Neural progenitor cell (in vitro differentiated cells): ENCODE results near the gene RIPK3. TPM values are rescaled to one million over a fixed set of nuclear protein-coding genes. Genes with fewer than 3 reads are reported as not detected.

Source experiments
- DNase-seq: peaks from one replicate; pipeline ENCODE4 v3.0.0-alpha.2; 2016; ENCODE audit warnings: low spot score
- H2AFZ ChIP-seq: fragments of 200-600 bp; sonication (generic); replicated peaks from 2 replicates; pipeline ENCODE4 v1.6.1; 2016; ENCODE audit warnings: antibody characterized with exemption
- H3F3A ChIP-seq: fragments of 200-600 bp; sonication (generic); 2 replicates; pipeline ENCODE4 v1.6.1; 2016; ENCODE audit warnings: antibody characterized with exemption, low read depth
- H3K27ac ChIP-seq: fragments of 200-600 bp; sonication (generic); 2 replicates; pipeline ENCODE4 v1.5.1; 2016; ENCODE audit warnings: mild to moderate bottlenecking
- H3K27me3 ChIP-seq: fragments of 200-600 bp; sonication (generic); 2 replicates; pipeline ENCODE4 v1.6.1; 2016; ENCODE audit warnings: mild to moderate bottlenecking, moderate library complexity
- H3K36me3 ChIP-seq: fragments of 200-600 bp; sonication (generic); 2 replicates; pipeline ENCODE4 v1.5.1; 2016
- H3K4me1 ChIP-seq: fragments of 200-600 bp; sonication (generic); 2 replicates; pipeline ENCODE4 v1.6.1; 2016; ENCODE audit warnings: mixed run types
- H3K4me2 ChIP-seq: fragments of 200-600 bp; sonication (generic); 2 replicates; pipeline ENCODE4 v1.6.1; 2016
- H3K4me3 ChIP-seq: fragments of 200-600 bp; sonication (generic); 2 replicates; pipeline ENCODE4 v1.5.1; 2016
- H3K79me2 ChIP-seq: fragments of 200-600 bp; sonication (generic); 2 replicates; pipeline ENCODE4 v1.6.1; 2016; ENCODE audit warnings: low read depth
- H3K9ac ChIP-seq: fragments of 200-600 bp; sonication (generic); 2 replicates; pipeline ENCODE4 v1.6.1; 2016
- H3K9me3 ChIP-seq: fragments of 200-600 bp; sonication (generic); 2 replicates; pipeline ENCODE4 v1.5.1; 2016; ENCODE audit warnings: low read depth
- H4K20me1 ChIP-seq: fragments of 200-600 bp; sonication (generic); 2 replicates; pipeline ENCODE4 v1.6.1; 2016; ENCODE audit warnings: low read depth
- H3K27ac Mint-ChIP-seq: 3 replicates; pipeline ENCODE4 v1.8.0; 2021; ENCODE audit warnings: mixed read lengths
- H3K27me3 Mint-ChIP-seq: 2 replicates; pipeline ENCODE4 v1.8.0; 2022; ENCODE audit warnings: low read depth, mild to moderate bottlenecking, inconsistent platforms, moderate library complexity, mixed read lengths; ENCODE audit not compliant: insufficient read depth
- H3K36me3 Mint-ChIP-seq: 3 replicates; pipeline ENCODE4 v1.8.0; 2021; ENCODE audit warnings: mixed read lengths
- H3K4me1 Mint-ChIP-seq: 3 replicates; pipeline ENCODE4 v1.8.0; 2021; ENCODE audit warnings: mixed read lengths
- H3K4me3 Mint-ChIP-seq: 3 replicates; pipeline ENCODE4 v1.8.0; 2021; ENCODE audit warnings: mild to moderate bottlenecking, moderate library complexity, mixed read lengths
- H3K9me3 Mint-ChIP-seq: 3 replicates; pipeline ENCODE4 v1.8.0; 2020; ENCODE audit warnings: mixed read lengths
- EZH2 ChIP-seq: fragments of 200-600 bp; sonication (generic); IDR thresholded peaks from 2 replicates; pipeline ENCODE4 v1.6.1; 2017; ENCODE audit warnings: antibody characterized with exemption, mild to moderate bottlenecking, moderate library complexity
- EZH2phosphoT487 ChIP-seq: fragments of 200-600 bp; sonication (generic); IDR thresholded peaks from 2 replicates; pipeline ENCODE4 v1.6.1; 2017; ENCODE audit warnings: antibody characterized with exemption
- total RNA-seq: library from RNA; depleted of rRNA; stranded (reverse); fragments of >200 nt; gene quantifications from 2 replicates; pipeline ENCODE4 v1.2.3, GENCODE V29; 2015; ENCODE audit warnings: low replicate concordance
- TF ChIP-seq, protein P1 (sequence below): fragments of 200-600 bp; sonication (generic); IDR thresholded peaks from 2 replicates; pipeline ENCODE4 v1.5.1; 2017; ENCODE audit warnings: antibody characterized with exemption, mild to moderate bottlenecking

RIPK3 gene
- total RNA-seq, 1 donor from 2014 or later: not detected

- Histone ChIP-seq H3K9ac (no peak overlapping the region), H3K27ac (no peak overlapping the region), H3K27me3 (no peaks in the 10 kb centered on the region), H3K79me2 (no peaks in the 10 kb centered on the region), H4K20me1 (no peaks in the 10 kb centered on the region), H2AFZ (no peak overlapping the region), H3K4me1 (no peaks in the 10 kb centered on the region), H3F3A (no peaks in the 10 kb centered on the region), H3K9me3 (no peaks in the 10 kb centered on the region), H3K4me2 (no peak overlapping the region), H3K4me3 (no peak overlapping the region), H3K36me3 (no peaks in the 10 kb centered on the region)
- no peak for DNase-seq
- TF ChIP-seq EZH2phosphoT487: no peak
- no peak for TF ChIP-seq EZH2
- TF ChIP-seq, protein P1, sequence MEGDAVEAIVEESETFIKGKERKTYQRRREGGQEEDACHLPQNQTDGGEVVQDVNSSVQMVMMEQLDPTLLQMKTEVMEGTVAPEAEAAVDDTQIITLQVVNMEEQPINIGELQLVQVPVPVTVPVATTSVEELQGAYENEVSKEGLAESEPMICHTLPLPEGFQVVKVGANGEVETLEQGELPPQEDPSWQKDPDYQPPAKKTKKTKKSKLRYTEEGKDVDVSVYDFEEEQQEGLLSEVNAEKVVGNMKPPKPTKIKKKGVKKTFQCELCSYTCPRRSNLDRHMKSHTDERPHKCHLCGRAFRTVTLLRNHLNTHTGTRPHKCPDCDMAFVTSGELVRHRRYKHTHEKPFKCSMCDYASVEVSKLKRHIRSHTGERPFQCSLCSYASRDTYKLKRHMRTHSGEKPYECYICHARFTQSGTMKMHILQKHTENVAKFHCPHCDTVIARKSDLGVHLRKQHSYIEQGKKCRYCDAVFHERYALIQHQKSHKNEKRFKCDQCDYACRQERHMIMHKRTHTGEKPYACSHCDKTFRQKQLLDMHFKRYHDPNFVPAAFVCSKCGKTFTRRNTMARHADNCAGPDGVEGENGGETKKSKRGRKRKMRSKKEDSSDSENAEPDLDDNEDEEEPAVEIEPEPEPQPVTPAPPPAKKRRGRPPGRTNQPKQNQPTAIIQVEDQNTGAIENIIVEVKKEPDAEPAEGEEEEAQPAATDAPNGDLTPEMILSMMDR: no peak
- H3K36me3 Mint-ChIP-seq: no peaks in the 10 kb centered on the region
- H3K27me3 Mint-ChIP-seq: peaks cover 5% of the 10 kb centered on the region
- H3K9me3 Mint-ChIP-seq: no peaks in the 10 kb centered on the region
- peaks cover 22% of the 10 kb centered on the region for H3K4me1 Mint-ChIP-seq
- no peak overlapping the region for H3K4me3 Mint-ChIP-seq
- no peak overlapping the region for H3K27ac Mint-ChIP-seq
Measured at GRCh38 chr14:24387009-24387345, 47.2 kb upstream of the RIPK3 start.

DNA sequence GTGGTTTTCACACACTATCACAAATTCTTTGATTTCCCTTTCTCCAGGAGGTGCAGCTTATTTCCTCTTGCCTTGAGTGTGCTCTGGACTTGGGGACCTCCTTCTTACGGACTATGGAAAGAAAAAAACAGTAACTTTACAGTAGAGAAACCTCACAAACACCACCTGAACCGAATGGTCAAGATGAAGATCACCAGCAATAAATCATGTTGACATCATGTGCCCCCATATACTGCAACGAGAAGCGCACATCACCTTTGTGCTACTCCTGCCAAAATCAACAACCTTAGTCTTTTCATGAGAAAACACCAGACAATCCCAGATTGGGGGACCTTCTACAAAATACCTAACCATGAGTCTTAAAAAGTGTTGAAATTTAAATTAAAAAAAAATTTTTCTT, 45.7 kb upstream of the RIPK3 start:
- no peak for DNase-seq
- no peak for TF ChIP-seq EZH2phosphoT487
- TF ChIP-seq, protein P1: no peak
- no peak for TF ChIP-seq EZH2
- Histone ChIP-seq H3K79me2 (no peaks in the 10 kb centered on the region), H2AFZ (no peak overlapping the region), H4K20me1 (no peaks in the 10 kb centered on the region), H3K9me3 (no peaks in the 10 kb centered on the region), H3K4me2 (no peak overlapping the region), H3K36me3 (no peaks in the 10 kb centered on the region), H3K9ac (no peak overlapping the region), H3K4me1 (peaks cover 2% of the 10 kb centered on the region), H3K27ac (no peak overlapping the region), H3F3A (peaks cover 3% of the 10 kb centered on the region), H3K4me3 (no peak overlapping the region), H3K27me3 (no peaks in the 10 kb centered on the region)
- Mint-ChIP-seq H3K36me3 (no peaks in the 10 kb centered on the region), H3K27ac (no peak overlapping the region), H3K4me3 (no peak overlapping the region), H3K9me3 (no peaks in the 10 kb centered on the region), H3K4me1 (peaks cover 25% of the 10 kb centered on the region), H3K27me3 (peaks cover 8% of the 10 kb centered on the region)

GRCh38 chr14:24384169-24384568, 44.4 kb upstream of the RIPK3 start:
- Mint-ChIP-seq H3K4me1 (peaks cover 23% of the 10 kb centered on the region), H3K4me3 (no peak overlapping the region), H3K36me3 (no peaks in the 10 kb centered on the region), H3K27me3 (peaks cover 8% of the 10 kb centered on the region), H3K27ac (no peak overlapping the region), H3K9me3 (no peaks in the 10 kb centered on the region)
- Histone ChIP-seq H3K9me3 (no peaks in the 10 kb centered on the region), H4K20me1 (no peaks in the 10 kb centered on the region), H3K36me3 (no peaks in the 10 kb centered on the region), H3K4me3 (no peak overlapping the region), H3F3A (peaks cover 14% of the 10 kb centered on the region), H3K4me1 (peaks cover 8% of the 10 kb centered on the region), H3K79me2 (no peaks in the 10 kb centered on the region), H3K27ac (no peak overlapping the region), H3K4me2 (no peak overlapping the region), H3K9ac (no peak overlapping the region), H3K27me3 (no peaks in the 10 kb centered on the region), H2AFZ (no peak overlapping the region)
- TF ChIP-seq, protein P1: no peak
- no peak for TF ChIP-seq EZH2
- DNase-seq: no peak

DNA sequence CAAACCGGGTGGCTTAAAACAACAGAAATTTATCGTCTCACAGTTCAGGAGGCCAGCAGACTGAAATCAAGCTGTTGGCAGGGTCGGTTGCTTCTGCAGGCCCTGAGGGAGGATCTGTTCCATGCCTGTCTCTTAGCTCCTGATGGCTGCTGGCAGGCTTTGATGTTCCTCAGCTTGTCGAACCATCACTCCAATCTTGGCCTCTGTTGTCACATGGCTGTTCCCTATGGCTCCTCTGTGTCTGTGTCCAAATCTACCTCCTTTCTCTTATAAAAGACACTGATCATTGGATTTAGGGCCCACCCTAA, 42.2 kb upstream of the RIPK3 start:
- H3K27ac Mint-ChIP-seq: no peak overlapping the region
- H3K4me1 ChIP-seq: peaks cover 11% of the 10 kb centered on the region
- TF ChIP-seq EZH2: no peak

More for the DNA sequence above, 42.2 kb upstream of the RIPK3 start:
- no peak for DNase-seq
- Mint-ChIP-seq H3K4me3 (no peak overlapping the region), H3K4me1 (peaks cover 11% of the 10 kb centered on the region), H3K36me3 (peaks cover 5% of the 10 kb centered on the region), H3K9me3 (no peaks in the 10 kb centered on the region), H3K27me3 (peaks cover 8% of the 10 kb centered on the region)
- no peaks in the 10 kb centered on the region for H3K79me2 ChIP-seq
- no peak overlapping the region for H3K27ac ChIP-seq
- no peak overlapping the region for H3K4me3 ChIP-seq
- no peak overlapping the region for H3K4me2 ChIP-seq
- H2AFZ ChIP-seq: no peak overlapping the region
- H3K36me3 ChIP-seq: no peaks in the 10 kb centered on the region
- H3K9me3 ChIP-seq: no peaks in the 10 kb centered on the region
- no peak overlapping the region for H3K9ac ChIP-seq
- no peaks in the 10 kb centered on the region for H4K20me1 ChIP-seq
- H3K27me3 ChIP-seq: no peaks in the 10 kb centered on the region
- peaks cover 19% of the 10 kb centered on the region for H3F3A ChIP-seq
